Body of pancreas (tissue), 4 donors: Measurements from ENCODE around the gene ZNF688.

Experiments
- POLR2A ChIP-seq, 3 donors: fragments of 450-650 bp; IDR thresholded peaks; one replicate each; pipeline ENCODE4 v1.6.1; 2016; ENCODE audit warnings: antibody characterized with exemption in 3 of 3, mild to moderate bottlenecking in 2 of 3
- TF ChIP-seq, protein P1 (sequence below), 7 experiments: fragments of 450-650 bp in 4 of 7; fragments of 200-600 bp in 3 of 7; sonication (generic) in 3 of 7; IDR thresholded peaks; one replicate each; pipeline ENCODE4 v1.5.1; 2016 to 2019; ENCODE audit warnings: antibody characterized with exemption in 7 of 7

- TF ChIP-seq, protein P1, sequence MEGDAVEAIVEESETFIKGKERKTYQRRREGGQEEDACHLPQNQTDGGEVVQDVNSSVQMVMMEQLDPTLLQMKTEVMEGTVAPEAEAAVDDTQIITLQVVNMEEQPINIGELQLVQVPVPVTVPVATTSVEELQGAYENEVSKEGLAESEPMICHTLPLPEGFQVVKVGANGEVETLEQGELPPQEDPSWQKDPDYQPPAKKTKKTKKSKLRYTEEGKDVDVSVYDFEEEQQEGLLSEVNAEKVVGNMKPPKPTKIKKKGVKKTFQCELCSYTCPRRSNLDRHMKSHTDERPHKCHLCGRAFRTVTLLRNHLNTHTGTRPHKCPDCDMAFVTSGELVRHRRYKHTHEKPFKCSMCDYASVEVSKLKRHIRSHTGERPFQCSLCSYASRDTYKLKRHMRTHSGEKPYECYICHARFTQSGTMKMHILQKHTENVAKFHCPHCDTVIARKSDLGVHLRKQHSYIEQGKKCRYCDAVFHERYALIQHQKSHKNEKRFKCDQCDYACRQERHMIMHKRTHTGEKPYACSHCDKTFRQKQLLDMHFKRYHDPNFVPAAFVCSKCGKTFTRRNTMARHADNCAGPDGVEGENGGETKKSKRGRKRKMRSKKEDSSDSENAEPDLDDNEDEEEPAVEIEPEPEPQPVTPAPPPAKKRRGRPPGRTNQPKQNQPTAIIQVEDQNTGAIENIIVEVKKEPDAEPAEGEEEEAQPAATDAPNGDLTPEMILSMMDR (IDR thresholded peaks at IDR 0.05), result peak in 1 of 7 experiments; percentile 2
- no peak for TF ChIP-seq POLR2A (IDR thresholded peaks at IDR 0.05)
These were observed 12.6 kb downstream of the ZNF688 start for GRCh38 chr16:30558789-30559377.
